Sigmoid colon (tissue), 7 donors: ENCODE results near the gene SFMBT1. TPM values are rescaled to one million over a fixed set of nuclear protein-coding genes. Genes with fewer than 3 reads are reported as not detected.

ENCODE experiments used
- DNase-seq: peaks from one replicate; pipeline ENCODE4 v3.0.0-alpha.2; 2019
- H3K27ac ChIP-seq, 4 donors: fragments of 200-600 bp; sonication (generic); one replicate each; pipeline ENCODE4 v1.5.1; 2016 to 2019; ENCODE audit warnings: mild to moderate bottlenecking in 1 of 4
- H3K27me3 ChIP-seq, 3 donors: fragments of 200-600 bp; sonication (generic); one replicate each; pipeline ENCODE4 v1.5.1; 2019; ENCODE audit warnings: mild to moderate bottlenecking in 1 of 3
- H3K36me3 ChIP-seq, 4 donors: fragments of 200-600 bp; sonication (generic); one replicate each; pipeline ENCODE4 v1.5.1; 2016 to 2019
- H3K4me1 ChIP-seq, 4 donors: fragments of 200-600 bp; sonication (generic); one replicate each; pipeline ENCODE4 v1.5.1; 2017 to 2019
- H3K4me3 ChIP-seq, 4 donors: fragments of 200-600 bp; sonication (generic); one replicate each; pipeline ENCODE4 v1.5.1; 2017 to 2019; ENCODE audit warnings: mild to moderate bottlenecking in 2 of 4, moderate library complexity in 1 of 4
- H3K9me3 ChIP-seq, 4 donors: fragments of 200-600 bp in 3 of 4; sonication (generic) in 3 of 4; one replicate each; pipeline versions ENCODE4 v1.5.1 to v1.6.1; 2013 to 2019
- CTCF ChIP-seq, 4 experiments: fragments of 450-650 bp in 3 of 4; fragments of 200-600 bp in 1 of 4; IDR thresholded peaks; one replicate each; pipeline ENCODE4 v1.5.1; 2016 to 2019; ENCODE audit warnings: antibody characterized with exemption in 4 of 4, mild to moderate bottlenecking in 3 of 4, moderate library complexity in 2 of 4
- EP300 ChIP-seq, 4 donors: sonication (generic); formaldehyde crosslinking; IDR thresholded peaks; one replicate each; pipeline ENCODE4 v1.6.1; 2017; ENCODE audit warnings: antibody characterized with exemption in 4 of 4
- POLR2A ChIP-seq, 2 donors: fragments of 450-650 bp; IDR thresholded peaks; one replicate each; pipeline ENCODE4 v1.6.1; 2016; ENCODE audit warnings: antibody characterized with exemption in 2 of 2, mild to moderate bottlenecking in 2 of 2, moderate library complexity in 2 of 2
- POLR2AphosphoS5 ChIP-seq, 4 donors: sonication (generic); formaldehyde crosslinking; IDR thresholded peaks; one replicate each; pipeline ENCODE4 v1.6.1; 2017; ENCODE audit warnings: antibody characterized with exemption in 4 of 4
- WGBS, 2 donors: extraction: QIAGEN DNeasy Blood & Tissue Kit; methylation state at CpG; one replicate each; pipeline ENCODE4 v1.1.7; 2013; 5-methylcytosine and 5-hydroxymethylcytosine counted together
- intact Hi-C: fragments of 100-400 bp; cut with DNase I; formaldehyde crosslinking; loops from one replicate; pipeline ENCODE4 v1.15.1; 2023
- polyA plus RNA-seq, 3 donors: library from polyadenylated mRNA; stranded (reverse); fragments of 200-250 nt; gene quantifications; one replicate each; pipeline ENCODE4 v1.2.3, GENCODE V29; 2013
- total RNA-seq, 4 donors: library from RNA; depleted of rRNA; stranded (reverse); fragments of >200 nt; gene quantifications; one replicate each; pipeline ENCODE4 v1.1.0, GENCODE V29; 2016
- donor health status: healthy with polysubstance abuse.
- donor health status: Bipolar disorder and iron deficiency.
- donor health status: healthy.

The SFMBT1 gene
- total and polyA plus RNA-seq, 7 donors = 4.8 to 16.1 (median 10.2) TPM

GRCh38 chr3:53071882-53072431 lies 26.1 kb upstream of the SFMBT1 start:
- peak; percentile 57 for DNase-seq
- intact Hi-C loops = loop anchor here (2.0 to 5.0 kb wide), 3 partner anchors 140 to 299 kb away; no protein-coding TSS in a partner anchor
- Histone ChIP-seq H3K27me3 (no peaks in the 10 kb centered on the region), H3K27ac (no peak overlapping the region), H3K9me3 (no peaks in the 10 kb centered on the region), H3K4me3 (peak overlapping the region in 2 of 4 donors; percentile 66 to 67), H3K36me3 (no peaks in the 10 kb centered on the region), H3K4me1 (peaks cover 4 to 14% (median 12%) of the 10 kb centered on the region in 4 donors)
- TF ChIP-seq POLR2AphosphoS5 (IDR thresholded peaks at IDR 0.05) (no peak), POLR2A (IDR thresholded peaks at IDR 0.05) (no peak), EP300 (IDR thresholded peaks at IDR 0.05) (no peak), CTCF (IDR thresholded peaks at IDR 0.05) (no peak)
- 80 to 90% methylated on average over 11 of the region's 11 CpGs for WGBS, 2 donors

- TF ChIP-seq CTCF (IDR thresholded peaks at IDR 0.05) (no peak), POLR2A (IDR thresholded peaks at IDR 0.05) (no peak), EP300 (IDR thresholded peaks at IDR 0.05) (no peak), POLR2AphosphoS5 (IDR thresholded peaks at IDR 0.05) (no peak)
- no peak overlapping the region for H3K4me3 ChIP-seq
- peaks cover 4 to 14% (median 12%) of the 10 kb centered on the region in 4 donors for H3K4me1 ChIP-seq
- no peaks in the 10 kb centered on the region for H3K27me3 ChIP-seq
- no peaks in the 10 kb centered on the region for H3K9me3 ChIP-seq
- 83 to 85% methylated on average over 4 of the region's 4 CpGs for WGBS, 2 donors
- no peak overlapping the region for H3K27ac ChIP-seq
- no peaks in the 10 kb centered on the region for H3K36me3 ChIP-seq
- DNase-seq = peak; percentile 24
- intact Hi-C loops = loop anchor here (5.0 kb wide), 2 partner anchors 137 to 222 kb away; no protein-coding TSS in a partner anchor
These were observed 23.7 kb upstream of the SFMBT1 start for GRCh38 chr3:53069422-53070068.

- no peak overlapping the region for H3K4me3 ChIP-seq
- H3K27me3 ChIP-seq = no peaks in the 10 kb centered on the region
- WGBS, 2 donors = 75 to 89% methylated on average over 3 of the region's 3 CpGs
- no peak for DNase-seq
- no peak overlapping the region for H3K27ac ChIP-seq
- H3K36me3 ChIP-seq = no peaks in the 10 kb centered on the region
- peaks cover 3 to 14% (median 7%) of the 10 kb centered on the region in 4 donors for H3K4me1 ChIP-seq
- H3K9me3 ChIP-seq = no peaks in the 10 kb centered on the region
- intact Hi-C loops = no loop called here
- TF ChIP-seq EP300 (IDR thresholded peaks at IDR 0.05) (no peak), POLR2A (IDR thresholded peaks at IDR 0.05) (no peak), CTCF (IDR thresholded peaks at IDR 0.05) (no peak), POLR2AphosphoS5 (IDR thresholded peaks at IDR 0.05) (no peak)
These were observed 22.3 kb upstream of the SFMBT1 start for GRCh38 chr3:53068176-53068575.

GRCh38 chr3:53067567-53067966 lies 21.7 kb upstream of the SFMBT1 start:
- intact Hi-C loops = no loop called here
- no peak for TF ChIP-seq EP300 (IDR thresholded peaks at IDR 0.05)
- TF ChIP-seq POLR2A (IDR thresholded peaks at IDR 0.05) = no peak
- TF ChIP-seq CTCF (IDR thresholded peaks at IDR 0.05) = no peak
- Histone ChIP-seq H3K36me3 (no peaks in the 10 kb centered on the region), H3K9me3 (no peaks in the 10 kb centered on the region), H3K27ac (no peak overlapping the region), H3K4me3 (no peak overlapping the region), H3K4me1 (peaks cover 0 to 10% (median 7%) of the 10 kb centered on the region in 4 donors), H3K27me3 (no peaks in the 10 kb centered on the region)
- peak; percentile 13 for DNase-seq
- WGBS, 2 donors = 14 to 56% methylated on average over 3 of the region's 3 CpGs
